Mammary epithelial cell (primary cell): ENCODE measurements around the gene MXD1.

Experiments used
- CTCF ChIP-seq, 2 donors: IDR thresholded peaks in 1 of 2; conservative IDR thresholded peaks in 1 of 2; 2 replicates each; pipeline ENCODE4 v1.5.1; 2011 to 2012; ENCODE audit warnings: inconsistent platforms in 2 of 2, low read length in 2 of 2, mild to moderate bottlenecking in 2 of 2, control low read depth in 1 of 2, low read depth in 1 of 2; ENCODE audit not compliant: insufficient read depth in 1 of 2; ENCODE audit errors: extremely low read depth in 1 of 2
- EZH2 ChIP-seq: IDR thresholded peaks from 2 replicates; pipeline ENCODE4 v1.6.1; 2012; ENCODE audit warnings: low read length, inconsistent platforms, borderline replicate concordance

- TF ChIP-seq CTCF (conservative IDR thresholded peaks at IDR 0.05 in 1 of 2, IDR thresholded peaks at IDR 0.05 in 1 of 2; ENCODE audit: extremely low read depth in 1 of 2, insufficient read depth in 1 of 2, low read depth in 1 of 2, low read length in 2 of 2) = no peak
- TF ChIP-seq EZH2 = no peak
Measured at GRCh38 chr2:69979902-69980807, 65.2 kb downstream of the MXD1 start.
